NT2/D1 (cell line): ENCODE data around the gene FRAS1.

Experiments
- SUZ12 ChIP-seq: IDR thresholded peaks from 2 replicates; pipeline ENCODE4 v1.6.1; 2011; ENCODE audit not compliant: insufficient read length, insufficient read depth; ENCODE audit errors: extremely low read depth
- YY1 ChIP-seq: IDR thresholded peaks from 2 replicates; pipeline ENCODE4 v1.6.1; 2011; ENCODE audit not compliant: insufficient read length, insufficient read depth
- ZNF274 ChIP-seq: IDR thresholded peaks from 2 replicates; pipeline ENCODE4 v1.6.1; 2011; ENCODE audit warnings: mild to moderate bottlenecking, low read depth, low read length

GRCh38 chr4:78169728-78170127, 112.6 kb downstream of the FRAS1 start:
- TF ChIP-seq ZNF274 (no peak), YY1 (no peak), SUZ12 (no peak)
